SK-N-SH treated with all-trans-retinoic acid at 6 μM for 48 hours (cell line): ENCODE measurements around the gene PLXDC2.
"Not testable (repeated sequence)": the region's sequence is repeated elsewhere in the genome, so short reads cannot be mapped to it uniquely, and the experiment has no call there.

Source experiments
- ATAC-seq: fragments of 200-7000 bp; cut with Tn5 transposase; 3 replicates; pipeline ENCODE4 v1.9.1; 2020; ENCODE audit warnings: mild to moderate bottlenecking, moderate library complexity
- ARNTL ChIP-seq: fragments of 450-650 bp; formaldehyde crosslinking; IDR thresholded peaks from 2 replicates; pipeline ENCODE4 v1.5.0; 2020; ENCODE audit warnings: low read depth, mild to moderate bottlenecking, moderate library complexity, borderline replicate concordance
- BACH2 ChIP-seq: fragments of 250-450 bp; sonication (Bioruptor Pico); IDR thresholded peaks from 2 replicates; pipeline ENCODE4 v1.9.0; 2021; ENCODE audit warnings: mild to moderate bottlenecking, borderline replicate concordance
- CSDC2 ChIP-seq: fragments of 250-450 bp; sonication (Bioruptor Pico); IDR thresholded peaks from 2 replicates; pipeline ENCODE4 v1.5.0; 2020; ENCODE audit warnings: mild to moderate bottlenecking, moderate library complexity
- ESRRG ChIP-seq: fragments of 250-450 bp; sonication (Bioruptor Pico); IDR thresholded peaks from 2 replicates; pipeline ENCODE4 v1.6.1; 2021; ENCODE audit warnings: mild to moderate bottlenecking
- GLIS3 ChIP-seq: fragments of 250-450 bp; sonication (Bioruptor Pico); IDR thresholded peaks from 2 replicates; pipeline ENCODE4 v1.5.0; 2020; ENCODE audit warnings: mild to moderate bottlenecking, moderate library complexity
- ISL1 ChIP-seq: fragments of 250-450 bp; sonication (Bioruptor Pico); IDR thresholded peaks from 2 replicates; pipeline ENCODE4 v2.1.2; 2022; ENCODE audit warnings: mild to moderate bottlenecking, moderate library complexity
- PPARA ChIP-seq: fragments of 250-450 bp; sonication (Bioruptor Pico); IDR thresholded peaks from 2 replicates; pipeline ENCODE4 v1.5.0; 2020; ENCODE audit warnings: mild to moderate bottlenecking, borderline replicate concordance
- RARB ChIP-seq: fragments of 250-450 bp; sonication (Bioruptor Pico); IDR thresholded peaks from 2 replicates; pipeline ENCODE4 v1.8.0; 2021; ENCODE audit warnings: mild to moderate bottlenecking, moderate library complexity
- TCF4 ChIP-seq: fragments of 250-450 bp; sonication (Bioruptor Pico); IDR thresholded peaks from 2 replicates; pipeline ENCODE4 v1.8.0; 2021; ENCODE audit warnings: mild to moderate bottlenecking, moderate library complexity, borderline replicate concordance
- TOX ChIP-seq: fragments of 250-450 bp; sonication (Bioruptor Pico); IDR thresholded peaks from 2 replicates; pipeline ENCODE4 v1.8.0; 2021; ENCODE audit warnings: mild to moderate bottlenecking, moderate library complexity, borderline replicate concordance
- ZC3H10 ChIP-seq: fragments of 250-450 bp; sonication (Bioruptor Pico); IDR thresholded peaks from 2 replicates; pipeline ENCODE4 v1.5.1; 2021; ENCODE audit warnings: mild to moderate bottlenecking, moderate library complexity
- ZFP3 ChIP-seq: fragments of 250-450 bp; sonication (Bioruptor Pico); IDR thresholded peaks from 2 replicates; pipeline ENCODE4 v1.5.0; 2020; ENCODE audit warnings: mild to moderate bottlenecking, moderate library complexity
- ZFP30 ChIP-seq: fragments of 450-650 bp; formaldehyde crosslinking; IDR thresholded peaks from 2 replicates; pipeline ENCODE4 v1.5.0; 2022; ENCODE audit warnings: mild to moderate bottlenecking, moderate library complexity
- ZNF565 ChIP-seq: fragments of 450-650 bp; formaldehyde crosslinking; conservative IDR thresholded peaks from 2 replicates; pipeline ENCODE4 v1.5.0; 2020; ENCODE audit warnings: low read depth, mild to moderate bottlenecking, moderate library complexity
- ZNF70 ChIP-seq: fragments of 450-650 bp; formaldehyde crosslinking; IDR thresholded peaks from 2 replicates; pipeline ENCODE4 v1.5.0; 2020; ENCODE audit warnings: mild to moderate bottlenecking, moderate library complexity
- ZNF8 ChIP-seq: fragments of 450-650 bp; formaldehyde crosslinking; IDR thresholded peaks from 2 replicates; pipeline ENCODE4 v1.5.0; 2020; ENCODE audit warnings: mild to moderate bottlenecking, moderate library complexity
- TF ChIP-seq, protein P1 (sequence below): fragments of 250-450 bp; sonication (Bioruptor Pico); IDR thresholded peaks from 2 replicates; pipeline ENCODE4 v1.5.1; 2021; ENCODE audit warnings: mild to moderate bottlenecking, moderate library complexity
- TF ChIP-seq, protein P2 (sequence below): fragments of 250-450 bp; sonication (Bioruptor Pico); IDR thresholded peaks from 2 replicates; pipeline ENCODE4 v1.8.0; 2020; ENCODE audit warnings: mild to moderate bottlenecking, moderate library complexity, borderline replicate concordance
- TF ChIP-seq, protein P3 (sequence below): fragments of 250-450 bp; sonication (Bioruptor Pico); IDR thresholded peaks from 2 replicates; pipeline ENCODE4 v1.5.0; 2020; ENCODE audit warnings: mild to moderate bottlenecking, moderate library complexity
- TF ChIP-seq, protein P4 (sequence below): fragments of 250-450 bp; sonication (Bioruptor Pico); IDR thresholded peaks from 2 replicates; pipeline ENCODE4 v1.8.0; 2021; ENCODE audit warnings: low read depth, mild to moderate bottlenecking, moderate library complexity, borderline replicate concordance
- TF ChIP-seq, protein P5 (sequence below): fragments of 250-450 bp; sonication (Bioruptor Pico); IDR thresholded peaks from 2 replicates; pipeline ENCODE4 v1.5.1; 2020; ENCODE audit warnings: low read depth, mild to moderate bottlenecking, moderate library complexity

Gene PLXDC2

DNA sequence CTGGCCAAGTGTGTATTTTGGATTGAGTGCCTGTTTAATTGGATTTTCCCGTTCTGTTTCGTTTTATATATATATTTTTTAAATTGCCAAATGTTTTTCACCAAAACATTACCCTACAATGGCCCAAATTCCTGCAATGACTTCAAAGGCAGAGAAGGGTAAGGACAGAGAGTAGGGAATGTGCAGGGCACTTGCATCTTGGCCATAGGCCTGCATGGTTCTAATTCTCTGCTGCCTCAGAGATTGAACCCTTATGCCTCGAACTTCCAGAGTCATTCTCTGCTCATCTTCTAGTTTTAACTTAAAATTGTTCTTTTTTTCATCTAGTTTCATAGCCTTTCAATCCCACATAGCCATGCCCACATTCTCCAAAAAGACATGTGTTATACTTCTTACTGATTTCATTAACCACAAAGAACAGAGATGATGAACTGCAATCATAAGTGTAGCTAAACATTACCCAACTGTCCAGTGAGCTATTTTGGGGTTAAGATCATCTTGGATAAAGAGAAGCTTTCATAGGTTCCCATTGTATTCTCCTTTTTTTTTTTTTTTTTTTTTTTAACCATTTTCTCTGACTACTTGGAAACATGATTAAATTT, 177.6 kb downstream of the PLXDC2 start:
- peak; percentile 61; the same call in 2 of the 3 replicates for ATAC-seq
- TF ChIP-seq ZFP3 (CRISPR knock-in tag) (no peak), TOX (CRISPR knock-in tag) (no peak), PPARA (CRISPR knock-in tag) (no peak), BACH2 (CRISPR knock-in tag) (no peak), ZNF8 (CRISPR knock-in tag) (no peak), ARNTL (CRISPR knock-in tag) (no peak), ZNF70 (CRISPR knock-in tag) (no peak), ZC3H10 (CRISPR knock-in tag) (no peak), ESRRG (CRISPR knock-in tag) (no peak), GLIS3 (no peak)
- TF ChIP-seq, protein P1, sequence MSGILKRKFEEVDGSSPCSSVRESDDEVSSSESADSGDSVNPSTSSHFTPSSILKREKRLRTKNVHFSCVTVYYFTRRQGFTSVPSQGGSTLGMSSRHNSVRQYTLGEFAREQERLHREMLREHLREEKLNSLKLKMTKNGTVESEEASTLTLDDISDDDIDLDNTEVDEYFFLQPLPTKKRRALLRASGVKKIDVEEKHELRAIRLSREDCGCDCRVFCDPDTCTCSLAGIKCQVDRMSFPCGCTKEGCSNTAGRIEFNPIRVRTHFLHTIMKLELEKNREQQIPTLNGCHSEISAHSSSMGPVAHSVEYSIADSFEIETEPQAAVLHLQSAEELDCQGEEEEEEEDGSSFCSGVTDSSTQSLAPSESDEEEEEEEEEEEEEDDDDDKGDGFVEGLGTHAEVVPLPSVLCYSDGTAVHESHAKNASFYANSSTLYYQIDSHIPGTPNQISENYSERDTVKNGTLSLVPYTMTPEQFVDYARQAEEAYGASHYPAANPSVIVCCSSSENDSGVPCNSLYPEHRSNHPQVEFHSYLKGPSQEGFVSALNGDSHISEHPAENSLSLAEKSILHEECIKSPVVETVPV (CRISPR knock-in tag) = no peak
- TF ChIP-seq, protein P2, sequence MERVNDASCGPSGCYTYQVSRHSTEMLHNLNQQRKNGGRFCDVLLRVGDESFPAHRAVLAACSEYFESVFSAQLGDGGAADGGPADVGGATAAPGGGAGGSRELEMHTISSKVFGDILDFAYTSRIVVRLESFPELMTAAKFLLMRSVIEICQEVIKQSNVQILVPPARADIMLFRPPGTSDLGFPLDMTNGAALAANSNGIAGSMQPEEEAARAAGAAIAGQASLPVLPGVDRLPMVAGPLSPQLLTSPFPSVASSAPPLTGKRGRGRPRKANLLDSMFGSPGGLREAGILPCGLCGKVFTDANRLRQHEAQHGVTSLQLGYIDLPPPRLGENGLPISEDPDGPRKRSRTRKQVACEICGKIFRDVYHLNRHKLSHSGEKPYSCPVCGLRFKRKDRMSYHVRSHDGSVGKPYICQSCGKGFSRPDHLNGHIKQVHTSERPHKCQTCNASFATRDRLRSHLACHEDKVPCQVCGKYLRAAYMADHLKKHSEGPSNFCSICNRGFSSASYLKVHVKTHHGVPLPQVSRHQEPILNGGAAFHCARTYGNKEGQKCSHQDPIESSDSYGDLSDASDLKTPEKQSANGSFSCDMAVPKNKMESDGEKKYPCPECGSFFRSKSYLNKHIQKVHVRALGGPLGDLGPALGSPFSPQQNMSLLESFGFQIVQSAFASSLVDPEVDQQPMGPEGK (CRISPR knock-in tag) = no peak

DNA sequence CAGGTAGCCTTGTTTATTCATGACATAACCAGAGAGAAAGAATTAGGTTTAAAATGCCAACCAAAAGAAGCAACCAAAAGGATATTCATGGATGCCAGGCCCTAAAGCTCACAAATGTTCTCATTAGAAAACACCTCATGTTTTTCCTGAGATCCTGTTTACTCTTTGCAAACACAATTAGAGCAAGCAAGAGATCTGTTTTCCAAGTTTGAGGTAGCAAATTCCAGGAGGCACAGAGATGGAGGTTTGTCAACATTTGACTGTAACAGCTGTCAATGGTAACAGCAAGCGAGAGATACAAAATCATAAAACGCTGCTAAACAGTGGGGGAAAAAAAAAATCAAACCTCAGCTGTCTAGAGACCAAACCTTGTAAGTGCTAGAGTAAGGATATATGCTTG, 182.2 kb downstream of the PLXDC2 start:
- TF ChIP-seq, protein P1 (CRISPR knock-in tag) = no peak
- ATAC-seq = no peak

DNA sequence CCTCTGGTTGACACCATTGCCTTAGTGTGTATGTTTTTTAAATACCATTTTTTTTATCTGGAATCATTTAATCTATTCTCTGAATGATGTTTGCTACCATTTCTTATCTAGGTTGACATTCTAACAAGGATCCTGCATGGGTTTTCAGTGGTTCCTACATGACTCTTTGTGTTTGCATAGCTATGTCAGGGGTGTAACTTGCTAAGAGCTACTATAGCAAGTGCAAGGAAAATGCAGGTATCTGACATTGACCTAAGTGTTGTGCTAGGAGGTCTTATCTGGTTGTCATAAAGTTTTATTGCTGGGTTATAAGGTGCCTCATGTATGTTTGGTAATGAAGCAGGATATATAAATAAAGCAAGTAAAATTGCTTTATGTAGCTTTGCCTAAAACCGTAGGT, 183.2 kb downstream of the PLXDC2 start:
- TF ChIP-seq TCF4 (CRISPR knock-in tag) = no peak
- TF ChIP-seq ZNF565 (CRISPR knock-in tag) = no peak
- TF ChIP-seq ZC3H10 (CRISPR knock-in tag) = no peak
- no peak for TF ChIP-seq TOX (CRISPR knock-in tag)
- TF ChIP-seq ZNF70 (CRISPR knock-in tag) = no peak
- TF ChIP-seq, protein P2 (CRISPR knock-in tag) = no peak
- no peak for TF ChIP-seq CSDC2 (CRISPR knock-in tag)
- TF ChIP-seq RARB (CRISPR knock-in tag) = no peak
- no peak for TF ChIP-seq ZFP30 (CRISPR knock-in tag)
- no peak for TF ChIP-seq ISL1 (CRISPR knock-in tag)
- no peak for ATAC-seq

DNA sequence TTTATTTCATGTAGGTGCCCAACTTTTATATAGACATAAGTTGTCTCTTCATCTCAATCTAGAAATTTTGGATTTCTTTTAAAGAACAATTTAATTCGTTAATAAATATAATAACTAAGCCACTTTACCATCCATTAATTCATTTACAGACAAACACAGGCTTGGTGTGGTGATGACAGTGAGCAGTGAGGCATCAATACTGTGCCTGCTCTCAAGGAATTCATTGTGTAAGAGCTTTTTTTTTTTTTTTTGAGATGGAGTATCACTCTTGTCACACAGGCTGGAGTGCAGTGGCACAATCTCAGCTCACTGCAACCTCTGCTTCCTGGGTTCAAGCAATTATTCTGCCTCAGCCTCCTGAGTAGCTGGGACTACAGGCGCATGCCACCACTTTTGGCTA, 185.8 kb downstream of the PLXDC2 start:
- ATAC-seq = not testable (repeated sequence)

DNA sequence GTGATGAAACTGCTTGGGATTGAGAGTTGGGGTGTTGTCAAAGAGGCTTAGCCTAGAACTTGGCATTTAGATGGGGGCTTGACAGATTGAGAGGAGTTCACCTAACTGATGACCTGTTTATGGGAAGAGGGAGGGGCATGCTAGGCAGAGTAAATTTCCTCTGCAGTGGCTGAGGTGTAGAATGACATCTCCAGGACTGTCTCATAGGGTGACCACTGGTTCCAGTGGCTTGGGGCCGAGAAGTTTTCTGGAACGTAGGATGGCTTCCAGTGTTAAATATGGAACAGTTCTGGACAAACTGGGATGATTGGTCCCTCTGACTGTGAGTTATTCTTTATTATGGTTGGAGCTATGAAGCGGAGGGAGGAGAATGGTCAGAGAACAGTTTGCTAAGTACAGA, 186.4 kb downstream of the PLXDC2 start:
- ATAC-seq = no peak
- no peak for TF ChIP-seq PPARA (CRISPR knock-in tag)
- TF ChIP-seq ZNF8 (CRISPR knock-in tag) = no peak
- TF ChIP-seq, protein P3, sequence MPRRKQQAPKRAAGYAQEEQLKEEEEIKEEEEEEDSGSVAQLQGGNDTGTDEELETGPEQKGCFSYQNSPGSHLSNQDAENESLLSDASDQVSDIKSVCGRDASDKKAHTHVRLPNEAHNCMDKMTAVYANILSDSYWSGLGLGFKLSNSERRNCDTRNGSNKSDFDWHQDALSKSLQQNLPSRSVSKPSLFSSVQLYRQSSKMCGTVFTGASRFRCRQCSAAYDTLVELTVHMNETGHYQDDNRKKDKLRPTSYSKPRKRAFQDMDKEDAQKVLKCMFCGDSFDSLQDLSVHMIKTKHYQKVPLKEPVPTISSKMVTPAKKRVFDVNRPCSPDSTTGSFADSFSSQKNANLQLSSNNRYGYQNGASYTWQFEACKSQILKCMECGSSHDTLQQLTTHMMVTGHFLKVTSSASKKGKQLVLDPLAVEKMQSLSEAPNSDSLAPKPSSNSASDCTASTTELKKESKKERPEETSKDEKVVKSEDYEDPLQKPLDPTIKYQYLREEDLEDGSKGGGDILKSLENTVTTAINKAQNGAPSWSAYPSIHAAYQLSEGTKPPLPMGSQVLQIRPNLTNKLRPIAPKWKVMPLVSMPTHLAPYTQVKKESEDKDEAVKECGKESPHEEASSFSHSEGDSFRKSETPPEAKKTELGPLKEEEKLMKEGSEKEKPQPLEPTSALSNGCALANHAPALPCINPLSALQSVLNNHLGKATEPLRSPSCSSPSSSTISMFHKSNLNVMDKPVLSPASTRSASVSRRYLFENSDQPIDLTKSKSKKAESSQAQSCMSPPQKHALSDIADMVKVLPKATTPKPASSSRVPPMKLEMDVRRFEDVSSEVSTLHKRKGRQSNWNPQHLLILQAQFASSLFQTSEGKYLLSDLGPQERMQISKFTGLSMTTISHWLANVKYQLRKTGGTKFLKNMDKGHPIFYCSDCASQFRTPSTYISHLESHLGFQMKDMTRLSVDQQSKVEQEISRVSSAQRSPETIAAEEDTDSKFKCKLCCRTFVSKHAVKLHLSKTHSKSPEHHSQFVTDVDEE = no peak
- no peak for TF ChIP-seq RARB (CRISPR knock-in tag)
- no peak for TF ChIP-seq TCF4 (CRISPR knock-in tag)
- no peak for TF ChIP-seq ISL1 (CRISPR knock-in tag)
- TF ChIP-seq, protein P4, sequence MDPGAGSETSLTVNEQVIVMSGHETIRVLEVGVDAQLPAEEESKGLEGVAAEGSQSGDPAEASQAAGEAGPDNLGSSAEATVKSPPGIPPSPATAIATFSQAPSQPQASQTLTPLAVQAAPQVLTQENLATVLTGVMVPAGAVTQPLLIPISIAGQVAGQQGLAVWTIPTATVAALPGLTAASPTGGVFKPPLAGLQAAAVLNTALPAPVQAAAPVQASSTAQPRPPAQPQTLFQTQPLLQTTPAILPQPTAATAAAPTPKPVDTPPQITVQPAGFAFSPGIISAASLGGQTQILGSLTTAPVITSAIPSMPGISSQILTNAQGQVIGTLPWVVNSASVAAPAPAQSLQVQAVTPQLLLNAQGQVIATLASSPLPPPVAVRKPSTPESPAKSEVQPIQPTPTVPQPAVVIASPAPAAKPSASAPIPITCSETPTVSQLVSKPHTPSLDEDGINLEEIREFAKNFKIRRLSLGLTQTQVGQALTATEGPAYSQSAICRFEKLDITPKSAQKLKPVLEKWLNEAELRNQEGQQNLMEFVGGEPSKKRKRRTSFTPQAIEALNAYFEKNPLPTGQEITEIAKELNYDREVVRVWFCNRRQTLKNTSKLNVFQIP (CRISPR knock-in tag) = no peak
- no peak for TF ChIP-seq GLIS3
- no peak for TF ChIP-seq ZNF70 (CRISPR knock-in tag)
- TF ChIP-seq, protein P5, sequence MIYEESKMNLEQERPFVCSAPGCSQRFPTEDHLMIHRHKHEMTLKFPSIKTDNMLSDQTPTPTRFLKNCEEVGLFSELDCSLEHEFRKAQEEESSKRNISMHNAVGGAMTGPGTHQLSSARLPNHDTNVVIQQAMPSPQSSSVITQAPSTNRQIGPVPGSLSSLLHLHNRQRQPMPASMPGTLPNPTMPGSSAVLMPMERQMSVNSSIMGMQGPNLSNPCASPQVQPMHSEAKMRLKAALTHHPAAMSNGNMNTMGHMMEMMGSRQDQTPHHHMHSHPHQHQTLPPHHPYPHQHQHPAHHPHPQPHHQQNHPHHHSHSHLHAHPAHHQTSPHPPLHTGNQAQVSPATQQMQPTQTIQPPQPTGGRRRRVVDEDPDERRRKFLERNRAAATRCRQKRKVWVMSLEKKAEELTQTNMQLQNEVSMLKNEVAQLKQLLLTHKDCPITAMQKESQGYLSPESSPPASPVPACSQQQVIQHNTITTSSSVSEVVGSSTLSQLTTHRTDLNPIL (CRISPR knock-in tag) = no peak
- no peak for TF ChIP-seq ZNF565 (CRISPR knock-in tag)
- no peak for TF ChIP-seq ESRRG (CRISPR knock-in tag)
